Esophagus muscularis mucosa (tissue), 4 donors: ENCODE data around the gene TRIM7. TPM values are rescaled to one million over a fixed set of nuclear protein-coding genes. Genes with fewer than 3 reads are reported as not detected.

Experiments used
- DNase-seq: peaks from one replicate; pipeline ENCODE4 v3.0.0-alpha.2; 2017; ENCODE audit errors: extremely low spot score
- H3K27ac ChIP-seq, 4 donors: fragments of 200-600 bp; sonication (generic); replicated peaks in 1 of 4; 1 replicate in 3 of 4; 2 replicates in 1 of 4; pipeline ENCODE4 v1.5.1; 2016 to 2019; ENCODE audit warnings: mild to moderate bottlenecking in 1 of 4
- H3K27me3 ChIP-seq, 4 donors: fragments of 200-600 bp; sonication (generic); one replicate each; pipeline versions ENCODE4 v1.5.1 to v1.6.0; 2016 to 2019
- H3K36me3 ChIP-seq, 4 donors: fragments of 200-600 bp; sonication (generic); one replicate each; pipeline ENCODE4 v1.5.1; 2016 to 2019
- H3K4me1 ChIP-seq, 4 donors: fragments of 200-600 bp; sonication (generic); one replicate each; pipeline ENCODE4 v1.5.1; 2016 to 2019
- H3K4me3 ChIP-seq, 4 donors: fragments of 200-600 bp; sonication (generic); 1 replicate in 2 of 4; 2 replicates in 2 of 4; pipeline ENCODE4 v1.5.1; 2016 to 2019; ENCODE audit warnings: mild to moderate bottlenecking in 4 of 4, moderate library complexity in 1 of 4
- H3K9me3 ChIP-seq, 4 donors: fragments of 200-600 bp; sonication (generic); 1 replicate in 3 of 4; 2 replicates in 1 of 4; pipeline ENCODE4 v1.5.1; 2016 to 2019
- CTCF ChIP-seq, 3 experiments: fragments of 200-600 bp in 2 of 3; fragments of 450-650 bp in 1 of 3; sonication (generic) in 2 of 3; IDR thresholded peaks; one replicate each; pipeline ENCODE4 v1.5.1; 2017 to 2019; ENCODE audit warnings: antibody characterized with exemption in 3 of 3, mild to moderate bottlenecking in 2 of 3, moderate library complexity in 1 of 3
- EP300 ChIP-seq: sonication (generic); formaldehyde crosslinking; IDR thresholded peaks from one replicate; pipeline ENCODE4 v1.6.1; 2017; ENCODE audit warnings: antibody characterized with exemption
- POLR2A ChIP-seq: fragments of 450-650 bp; IDR thresholded peaks from one replicate; pipeline ENCODE4 v1.6.1; 2017; ENCODE audit warnings: antibody characterized with exemption, moderate library complexity, mild to moderate bottlenecking, low read depth
- POLR2AphosphoS5 ChIP-seq, 2 donors: sonication (generic); formaldehyde crosslinking; IDR thresholded peaks; one replicate each; pipeline ENCODE4 v1.6.1; 2017; ENCODE audit warnings: antibody characterized with exemption in 2 of 2
- WGBS: methylation state at CpG from one replicate; pipeline ENCODE4 v1.1.5; 2018; 5-methylcytosine and 5-hydroxymethylcytosine counted together
- intact Hi-C: fragments of 100-400 bp; cut with DNase I; formaldehyde crosslinking; loops from one replicate; pipeline ENCODE4 v1.15.1; 2023
- total RNA-seq, 4 donors: library from RNA; depleted of rRNA; stranded (reverse); fragments of >200 nt; gene quantifications; one replicate each; pipeline versions ENCODE4 v1.1.0 to v1.2.1, GENCODE V29; 2016

Gene TRIM7
- total RNA-seq, 4 donors from 2014 or later = 2.1 to 5.8 (median 3.4) TPM

DNA sequence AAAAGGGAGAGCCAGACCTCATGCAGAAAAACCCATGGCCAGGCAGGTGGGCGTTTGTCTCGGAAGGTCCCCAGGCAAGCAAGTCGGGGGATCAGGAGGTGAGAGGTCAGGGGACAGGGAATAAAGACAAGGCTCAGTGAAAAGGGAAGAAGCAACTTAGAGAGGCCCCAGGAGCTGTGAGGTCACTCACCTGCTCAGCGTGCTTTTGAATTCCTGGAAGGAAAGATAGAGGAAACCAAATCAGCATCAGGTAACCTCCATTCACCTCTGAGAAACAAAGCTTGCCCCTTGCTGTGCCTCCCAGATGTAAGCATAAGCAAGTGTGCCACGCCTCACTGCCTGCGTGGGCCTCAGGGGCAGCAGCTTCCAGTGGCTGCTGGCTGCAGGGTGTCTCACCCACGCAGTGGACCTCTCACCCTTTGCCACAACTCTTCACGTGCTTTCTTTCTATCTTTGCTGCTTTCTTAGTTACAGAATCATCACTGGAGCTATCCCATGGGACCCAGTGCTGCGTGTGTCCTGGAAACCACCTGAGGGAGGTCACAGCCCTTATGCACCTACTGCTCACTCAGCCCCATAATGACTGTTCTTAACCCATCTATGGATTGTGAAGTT is 6.0 kb downstream of the TRIM7 start:
- Histone ChIP-seq H3K4me3 (no peak overlapping the region), H3K4me1 (peaks cover 0 to 14% (median 7%) of the 10 kb centered on the region in 4 donors), H3K27ac (no peak overlapping the region), H3K9me3 (no peaks in the 10 kb centered on the region), H3K36me3 (peaks cover 0 to 11% (median 2%) of the 10 kb centered on the region in 4 donors), H3K27me3 (no peaks in the 10 kb centered on the region)
- TF ChIP-seq CTCF (IDR thresholded peaks at IDR 0.05) (no peak), POLR2AphosphoS5 (IDR thresholded peaks at IDR 0.05) (no peak), POLR2A (no peak), EP300 (no peak)
- intact Hi-C loops = no loop called here
- 78% methylated on average over 9 of the region's 9 CpGs for WGBS
- no peak for DNase-seq

DNA sequence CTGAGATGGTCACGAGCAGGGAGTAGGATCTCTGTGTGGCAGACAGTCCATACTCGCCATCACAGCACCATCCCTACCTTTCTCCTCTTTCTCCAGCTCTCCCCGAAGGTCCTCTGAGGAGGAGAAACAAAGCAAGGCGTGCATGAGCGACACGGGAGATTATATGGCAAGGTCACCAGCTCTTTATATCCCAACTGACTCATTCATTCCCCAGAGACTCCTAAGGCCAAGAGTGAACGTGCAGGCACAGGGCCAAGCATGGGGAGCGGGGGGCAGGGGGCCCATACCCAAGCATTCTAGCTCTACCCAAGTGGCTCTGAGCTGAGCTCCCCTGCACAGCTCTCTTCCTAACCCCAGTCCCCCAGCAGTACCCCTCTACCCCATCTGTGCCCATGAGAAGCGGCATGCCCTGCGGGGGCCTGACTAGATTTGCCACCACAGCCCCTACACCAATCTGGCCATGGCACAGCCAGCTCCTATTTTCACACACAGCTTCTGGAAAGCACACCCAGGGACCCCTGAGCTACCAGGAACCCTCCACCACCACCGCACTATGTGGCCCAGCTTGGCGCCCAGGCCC is 6.8 kb downstream of the TRIM7 start:
- WGBS = 84% methylated on average over 11 of the region's 12 CpGs
- H3K36me3 ChIP-seq = peaks cover 0 to 11% (median 2%) of the 10 kb centered on the region in 4 donors

GRCh38 chr5:181197326-181197951 is 7.6 kb downstream of the TRIM7 start:
- no peak for TF ChIP-seq EP300
- no peak for TF ChIP-seq POLR2A
- TF ChIP-seq POLR2AphosphoS5 (IDR thresholded peaks at IDR 0.05) = no peak
- TF ChIP-seq CTCF (IDR thresholded peaks at IDR 0.05) = no peak
- Histone ChIP-seq H3K36me3 (peaks cover 0 to 11% (median 2%) of the 10 kb centered on the region in 4 donors), H3K4me3 (no peak overlapping the region), H3K9me3 (no peaks in the 10 kb centered on the region), H3K27ac (no peak overlapping the region), H3K4me1 (peaks cover 5 to 12% (median 7%) of the 10 kb centered on the region in 4 donors), H3K27me3 (no peaks in the 10 kb centered on the region)
- WGBS = 76% methylated on average over 7 of the region's 8 CpGs
- intact Hi-C loops = no loop called here
- DNase-seq = no peak

More for the DNA sequence above, 6.8 kb downstream of the TRIM7 start:
- Histone ChIP-seq H3K9me3 (no peaks in the 10 kb centered on the region), H3K27me3 (no peaks in the 10 kb centered on the region), H3K4me3 (no peak overlapping the region), H3K27ac (no peak overlapping the region), H3K4me1 (peaks cover 0 to 6% (median under 1%) of the 10 kb centered on the region in 4 donors)
- DNase-seq = no peak
- TF ChIP-seq POLR2AphosphoS5 (IDR thresholded peaks at IDR 0.05) = no peak
- no peak for TF ChIP-seq EP300
- TF ChIP-seq POLR2A = no peak
- TF ChIP-seq CTCF (IDR thresholded peaks at IDR 0.05) = no peak
- intact Hi-C loops = no loop called here

- Histone ChIP-seq H3K36me3 (peaks cover 0 to 11% (median 2%) of the 10 kb centered on the region in 4 donors), H3K9me3 (no peaks in the 10 kb centered on the region), H3K4me1 (peaks cover 11 to 28% (median 21%) of the 10 kb centered on the region in 4 donors), H3K27me3 (no peaks in the 10 kb centered on the region), H3K4me3 (no peak overlapping the region), H3K27ac (no peak overlapping the region)
- WGBS = 65% methylated on average over 44 of the region's 45 CpGs
- intact Hi-C loops = no loop called here
- no peak for TF ChIP-seq POLR2AphosphoS5 (IDR thresholded peaks at IDR 0.05)
- no peak for TF ChIP-seq POLR2A
- TF ChIP-seq CTCF (IDR thresholded peaks at IDR 0.05) = no peak
- DNase-seq = no peak
These were observed 9.7 kb downstream of the TRIM7 start for GRCh38 chr5:181195249-181195761.
